ENCODE data around the gene GPRIN2.
"Not testable (repeated sequence)": the region's sequence is repeated elsewhere in the genome, so short reads cannot be mapped to it uniquely, and the experiment has no call there.

Gene GPRIN2

GRCh38 chr10:46538717-46539426, 17.6 kb downstream of the GPRIN2 start:
- H3K4me3 ChIP-seq (ENCODE audit: low read length) = no peak overlapping the region
- peaks cover 13% of the 10 kb centered on the region for H3K27me3 ChIP-seq (ENCODE audit: insufficient read depth, low read length)
- no peak overlapping the region for H3K27ac ChIP-seq (ENCODE audit: low read length)
- no peaks in the 10 kb centered on the region for H3K36me3 ChIP-seq (ENCODE audit: insufficient read depth, low read depth, low read length)
- H3K4me1 ChIP-seq (ENCODE audit: insufficient read depth, low read length) = peaks cover 10% of the 10 kb centered on the region; the same call in 1 of the 2 replicates
- H3K9ac ChIP-seq (ENCODE audit: low read depth, low read length) = no peak overlapping the region
- H3K9me3 ChIP-seq (ENCODE audit: insufficient read depth, low read depth, low read length) = no peaks in the 10 kb centered on the region

DNA sequence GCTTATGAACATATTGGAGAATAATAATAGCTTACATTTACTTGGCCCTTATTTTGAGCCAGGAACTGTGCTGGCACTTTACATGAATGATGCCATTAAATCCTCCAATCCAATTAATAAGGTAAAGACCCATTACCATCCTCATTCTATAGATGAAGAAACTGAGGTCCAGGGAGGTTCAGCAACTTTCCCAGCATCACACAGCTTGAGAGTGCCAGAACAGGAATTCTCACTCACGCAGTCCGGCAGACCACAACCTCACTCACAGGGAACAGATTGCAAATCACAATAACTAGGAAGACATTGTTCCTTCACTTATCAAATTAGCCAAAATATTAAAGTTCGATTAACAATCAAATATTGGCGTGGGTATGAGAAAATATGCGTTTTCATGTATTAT, 18.3 kb downstream of the GPRIN2 start:
- no peak overlapping the region for H3K27ac ChIP-seq (ENCODE audit: low read length)
- no peaks in the 10 kb centered on the region for H3K36me3 ChIP-seq (ENCODE audit: insufficient read depth, low read depth, low read length)
- H3K4me1 ChIP-seq (ENCODE audit: insufficient read depth, low read length) = peaks cover 10% of the 10 kb centered on the region; the same call in 1 of the 2 replicates
- peaks cover 13% of the 10 kb centered on the region for H3K27me3 ChIP-seq (ENCODE audit: insufficient read depth, low read length)
- H3K4me3 ChIP-seq (ENCODE audit: low read length) = no peak overlapping the region
- H3K9me3 ChIP-seq (ENCODE audit: insufficient read depth, low read depth, low read length) = no peaks in the 10 kb centered on the region
- no peak overlapping the region for H3K9ac ChIP-seq (ENCODE audit: low read depth, low read length)

GRCh38 chr10:46537309-46537708, 19.1 kb downstream of the GPRIN2 start:
- no peaks in the 10 kb centered on the region for H3K9me3 ChIP-seq (ENCODE audit: insufficient read depth, low read depth, low read length)
- no peak overlapping the region for H3K4me3 ChIP-seq (ENCODE audit: low read length)
- no peak overlapping the region for H3K27ac ChIP-seq (ENCODE audit: low read length)
- peaks cover 13% of the 10 kb centered on the region for H3K27me3 ChIP-seq (ENCODE audit: insufficient read depth, low read length)
- H3K4me1 ChIP-seq (ENCODE audit: insufficient read depth, low read length) = peaks cover 7% of the 10 kb centered on the region; the same call in 1 of the 2 replicates
- no peak overlapping the region for H3K9ac ChIP-seq (ENCODE audit: low read depth, low read length)
- H3K36me3 ChIP-seq (ENCODE audit: insufficient read depth, low read depth, low read length) = no peaks in the 10 kb centered on the region

GRCh38 chr10:46536781-46537180, 19.7 kb downstream of the GPRIN2 start:
- peaks cover 4% of the 10 kb centered on the region; the same call in 1 of the 2 replicates for H3K4me1 ChIP-seq (ENCODE audit: insufficient read depth, low read length)
- H3K27ac ChIP-seq (ENCODE audit: low read length) = no peak overlapping the region
- no peaks in the 10 kb centered on the region for H3K9me3 ChIP-seq (ENCODE audit: insufficient read depth, low read depth, low read length)
- peaks cover 13% of the 10 kb centered on the region for H3K27me3 ChIP-seq (ENCODE audit: insufficient read depth, low read length)
- H3K9ac ChIP-seq (ENCODE audit: low read depth, low read length) = no peak overlapping the region
- H3K4me3 ChIP-seq (ENCODE audit: low read length) = no peak overlapping the region
- no peaks in the 10 kb centered on the region for H3K36me3 ChIP-seq (ENCODE audit: insufficient read depth, low read depth, low read length)

GRCh38 chr10:46536171-46536570, 20.3 kb downstream of the GPRIN2 start:
- Histone ChIP-seq H3K4me1 (ENCODE audit: insufficient read depth, low read length) (peaks cover 3% of the 10 kb centered on the region; the same call in 1 of the 2 replicates), H3K36me3 (ENCODE audit: insufficient read depth, low read depth, low read length) (no peaks in the 10 kb centered on the region), H3K9ac (ENCODE audit: low read depth, low read length) (no peak overlapping the region), H3K27me3 (ENCODE audit: insufficient read depth, low read length) (peaks cover 13% of the 10 kb centered on the region), H3K27ac (ENCODE audit: low read length) (no peak overlapping the region), H3K9me3 (ENCODE audit: insufficient read depth, low read depth, low read length) (no peaks in the 10 kb centered on the region), H3K4me3 (ENCODE audit: low read length) (no peak overlapping the region)

- H3K27ac ChIP-seq (ENCODE audit: low read length) = no peak overlapping the region
These were observed 21.5 kb downstream of the GPRIN2 start for GRCh38 chr10:46534828-46535524.

GRCh38 chr10:46532256-46532655, 24.2 kb downstream of the GPRIN2 start:
- not testable (repeated sequence) for H3K27me3 ChIP-seq (ENCODE audit: insufficient read depth, low read length); H3K9me3 ChIP-seq (ENCODE audit: insufficient read depth, low read depth, low read length); H3K4me1 ChIP-seq (ENCODE audit: insufficient read depth, low read length); H3K4me3 ChIP-seq (ENCODE audit: low read length); H3K36me3 ChIP-seq (ENCODE audit: insufficient read depth, low read depth, low read length); H3K9ac ChIP-seq (ENCODE audit: low read depth, low read length); H3K27ac ChIP-seq (ENCODE audit: low read length)

More at GRCh38 chr10:46534828-46535524, 21.5 kb downstream of the GPRIN2 start:
- Histone ChIP-seq H3K36me3 (ENCODE audit: insufficient read depth, low read depth, low read length) (no peaks in the 10 kb centered on the region), H3K4me1 (ENCODE audit: insufficient read depth, low read length) (peaks cover 3% of the 10 kb centered on the region; the same call in 1 of the 2 replicates), H3K4me3 (ENCODE audit: low read length) (no peak overlapping the region), H3K27me3 (ENCODE audit: insufficient read depth, low read length) (peaks cover 3% of the 10 kb centered on the region; the same call in 1 of the 2 replicates), H3K9me3 (ENCODE audit: insufficient read depth, low read depth, low read length) (no peaks in the 10 kb centered on the region), H3K9ac (ENCODE audit: low read depth, low read length) (no peak overlapping the region)

- Histone ChIP-seq H3K4me1 (ENCODE audit: insufficient read depth, low read length) (no peaks in the 10 kb centered on the region), H3K27ac (ENCODE audit: low read length) (no peak overlapping the region), H3K9ac (ENCODE audit: low read depth, low read length) (no peak overlapping the region)
These were observed 25.9 kb downstream of the GPRIN2 start for GRCh38 chr10:46530249-46531186.

DNA sequence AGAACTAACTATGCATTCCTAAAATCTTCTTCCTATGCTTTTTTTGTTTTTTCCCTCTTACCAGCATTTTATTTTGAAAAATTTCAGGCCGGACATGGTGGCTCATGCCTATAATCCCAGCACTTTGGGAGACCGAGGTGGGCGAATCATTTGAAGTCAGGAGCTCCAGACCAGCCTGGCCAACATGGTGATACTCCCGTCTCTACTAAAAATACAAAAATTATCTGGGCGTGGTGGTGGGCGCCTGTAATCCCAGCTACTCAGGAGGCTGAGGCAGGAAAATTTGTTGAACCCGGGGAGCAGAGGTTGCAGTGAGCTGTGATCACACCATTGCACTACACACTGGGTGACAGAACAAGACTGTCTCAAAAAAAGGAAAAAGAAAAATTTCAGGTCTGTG, 26.7 kb downstream of the GPRIN2 start:
- H3K9ac ChIP-seq (ENCODE audit: low read depth, low read length); H3K27me3 ChIP-seq (ENCODE audit: insufficient read depth, low read length); H3K4me1 ChIP-seq (ENCODE audit: insufficient read depth, low read length); H3K36me3 ChIP-seq (ENCODE audit: insufficient read depth, low read depth, low read length); H3K4me3 ChIP-seq (ENCODE audit: low read length); H3K27ac ChIP-seq (ENCODE audit: low read length); H3K9me3 ChIP-seq (ENCODE audit: insufficient read depth, low read depth, low read length): not testable (repeated sequence)

More at GRCh38 chr10:46530249-46531186, 25.9 kb downstream of the GPRIN2 start:
- no peaks in the 10 kb centered on the region for H3K36me3 ChIP-seq (ENCODE audit: insufficient read depth, low read depth, low read length)
- H3K9me3 ChIP-seq (ENCODE audit: insufficient read depth, low read depth, low read length) = no peaks in the 10 kb centered on the region
- H3K4me3 ChIP-seq (ENCODE audit: low read length) = no peak overlapping the region
- H3K27me3 ChIP-seq (ENCODE audit: insufficient read depth, low read length) = no peaks in the 10 kb centered on the region

DNA sequence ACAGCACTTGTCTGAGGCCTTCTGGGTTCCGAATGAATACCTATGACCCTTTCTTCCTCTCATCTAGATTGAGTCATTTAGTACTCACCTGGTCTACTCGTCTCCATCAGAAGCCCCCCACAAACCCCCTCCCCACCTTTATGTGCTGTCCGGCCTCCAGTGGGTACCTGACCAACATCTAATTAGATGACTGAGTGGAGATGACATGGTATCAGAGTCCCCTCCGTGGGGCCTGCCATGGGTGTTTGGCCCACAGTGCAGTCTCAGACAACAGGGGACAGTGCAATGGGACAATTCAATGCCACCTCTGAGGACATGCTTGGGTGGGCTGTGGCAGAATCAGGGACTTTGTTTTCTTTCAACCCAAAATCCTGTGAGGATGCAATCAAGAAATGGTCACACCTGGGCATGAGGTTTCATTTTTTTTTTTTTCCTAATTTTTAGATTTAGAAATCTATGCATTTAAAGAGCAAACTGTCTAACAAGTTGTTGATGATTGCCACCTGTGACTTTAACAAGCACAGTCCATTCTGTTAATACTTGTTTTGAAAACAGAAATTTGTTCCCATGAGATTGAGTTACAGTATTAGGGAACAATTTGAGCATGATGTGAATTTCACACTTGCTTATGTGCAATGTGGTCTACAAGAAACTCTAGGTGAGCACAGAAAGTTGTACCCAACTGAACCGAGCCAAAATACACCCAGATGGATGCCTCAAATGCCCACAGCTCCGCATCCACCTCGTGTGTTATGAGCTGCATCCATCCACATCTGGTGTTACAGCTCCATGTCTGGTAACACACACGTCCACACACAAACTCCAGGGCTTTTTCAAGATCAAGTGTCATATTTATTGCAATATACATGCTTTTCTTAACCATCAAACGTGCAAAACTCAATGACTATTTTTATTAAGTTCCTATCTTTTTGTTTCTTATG, 27.5 kb downstream of the GPRIN2 start:
- Histone ChIP-seq H3K27ac (ENCODE audit: low read length) (no peak overlapping the region), H3K9me3 (ENCODE audit: insufficient read depth, low read depth, low read length) (no peaks in the 10 kb centered on the region), H3K9ac (ENCODE audit: low read depth, low read length) (no peak overlapping the region), H3K36me3 (ENCODE audit: insufficient read depth, low read depth, low read length) (no peaks in the 10 kb centered on the region), H3K4me3 (ENCODE audit: low read length) (no peak overlapping the region), H3K4me1 (ENCODE audit: insufficient read depth, low read length) (no peaks in the 10 kb centered on the region), H3K27me3 (ENCODE audit: insufficient read depth, low read length) (no peaks in the 10 kb centered on the region)

Measured in iPS-20b (cell line).